C4-2B (cell line): ENCODE results near the gene URI1.
"Not testable (repeated sequence)": the region's sequence is repeated elsewhere in the genome, so short reads cannot be mapped to it uniquely, and the experiment has no call there.

Source experiments
- ZFX ChIP-seq: fragments of 450-650 bp; IDR thresholded peaks from 2 replicates; pipeline ENCODE4 v1.6.1; 2017
- TF ChIP-seq, protein P1 (sequence below): fragments of 450-650 bp; conservative IDR thresholded peaks from 2 replicates; pipeline ENCODE4 v1.5.1; 2017; ENCODE audit warnings: mild to moderate bottlenecking

DNA sequence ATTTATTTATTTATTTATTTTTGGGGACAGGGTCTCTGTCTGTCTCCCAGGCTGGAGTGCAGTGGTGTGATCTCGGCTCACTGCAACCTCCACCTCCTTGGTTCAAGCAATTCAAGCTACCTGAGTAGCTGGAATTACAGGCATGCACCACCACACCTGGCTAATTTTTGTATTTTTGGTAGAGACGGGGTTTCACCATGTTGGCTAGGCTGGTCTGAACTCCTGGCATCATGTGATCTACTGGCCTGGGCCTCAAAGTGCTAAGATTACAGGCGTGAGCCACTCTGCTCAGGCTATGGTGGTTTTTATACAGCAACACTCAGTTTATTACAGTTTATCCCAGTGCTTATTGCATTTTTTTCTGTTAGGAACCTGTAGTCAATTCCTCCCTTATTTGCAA is 24.1 kb downstream of the URI1 start:
- TF ChIP-seq, protein P1, sequence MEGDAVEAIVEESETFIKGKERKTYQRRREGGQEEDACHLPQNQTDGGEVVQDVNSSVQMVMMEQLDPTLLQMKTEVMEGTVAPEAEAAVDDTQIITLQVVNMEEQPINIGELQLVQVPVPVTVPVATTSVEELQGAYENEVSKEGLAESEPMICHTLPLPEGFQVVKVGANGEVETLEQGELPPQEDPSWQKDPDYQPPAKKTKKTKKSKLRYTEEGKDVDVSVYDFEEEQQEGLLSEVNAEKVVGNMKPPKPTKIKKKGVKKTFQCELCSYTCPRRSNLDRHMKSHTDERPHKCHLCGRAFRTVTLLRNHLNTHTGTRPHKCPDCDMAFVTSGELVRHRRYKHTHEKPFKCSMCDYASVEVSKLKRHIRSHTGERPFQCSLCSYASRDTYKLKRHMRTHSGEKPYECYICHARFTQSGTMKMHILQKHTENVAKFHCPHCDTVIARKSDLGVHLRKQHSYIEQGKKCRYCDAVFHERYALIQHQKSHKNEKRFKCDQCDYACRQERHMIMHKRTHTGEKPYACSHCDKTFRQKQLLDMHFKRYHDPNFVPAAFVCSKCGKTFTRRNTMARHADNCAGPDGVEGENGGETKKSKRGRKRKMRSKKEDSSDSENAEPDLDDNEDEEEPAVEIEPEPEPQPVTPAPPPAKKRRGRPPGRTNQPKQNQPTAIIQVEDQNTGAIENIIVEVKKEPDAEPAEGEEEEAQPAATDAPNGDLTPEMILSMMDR = not testable (repeated sequence)
- not testable (repeated sequence) for TF ChIP-seq ZFX
